Endothelial cell (in vitro differentiated cells): ENCODE data around the gene IMP3. TPM values are rescaled to one million over a fixed set of nuclear protein-coding genes. Genes with fewer than 3 reads are reported as not detected.

ENCODE experiments used
- DNase-seq: peaks from one replicate; pipeline ENCODE4 v3.0.0; 2021; ENCODE audit warnings: low spot score
- H3K27ac Mint-ChIP-seq: one replicate; pipeline ENCODE4 v1.8.0; 2021; ENCODE audit warnings: mixed read lengths, inconsistent platforms; ENCODE audit not compliant: unreplicated experiment
- H3K27me3 Mint-ChIP-seq: one replicate; pipeline ENCODE4 v1.8.0; 2021; ENCODE audit warnings: mild to moderate bottlenecking, moderate library complexity, mixed read lengths, inconsistent platforms; ENCODE audit not compliant: unreplicated experiment
- H3K36me3 Mint-ChIP-seq: one replicate; pipeline ENCODE4 v1.8.0; 2021; ENCODE audit warnings: mild to moderate bottlenecking, low read depth, mixed read lengths, inconsistent platforms; ENCODE audit not compliant: unreplicated experiment
- H3K4me1 Mint-ChIP-seq: one replicate; pipeline ENCODE4 v1.8.0; 2021; ENCODE audit warnings: mild to moderate bottlenecking, mixed read lengths, inconsistent platforms; ENCODE audit not compliant: unreplicated experiment
- H3K4me3 Mint-ChIP-seq: one replicate; pipeline ENCODE4 v1.8.0; 2021; ENCODE audit warnings: mild to moderate bottlenecking, mixed read lengths, inconsistent platforms; ENCODE audit not compliant: unreplicated experiment
- H3K9me3 Mint-ChIP-seq: one replicate; pipeline ENCODE4 v1.8.0; 2021; ENCODE audit warnings: mixed read lengths, inconsistent platforms; ENCODE audit not compliant: unreplicated experiment
- total RNA-seq: library from RNA; stranded (reverse); fragmentation: NEBNext Ultra II Directional; extraction: Animal tissue kit (Norgen Biotek cat#: 25700); gene quantifications from one replicate; pipeline ENCODE4 v1.2.1, GENCODE V29; 2021; ENCODE audit not compliant: unreplicated experiment
- TF ChIP-seq, protein P1 (sequence below): fragments of 200-600 bp; sonication (generic); IDR thresholded peaks from one replicate; pipeline ENCODE4 v1.5.0; 2021; ENCODE audit warnings: antibody characterized with exemption; ENCODE audit not compliant: unreplicated experiment

IMP3 gene
- total RNA-seq, 1 donor from 2014 or later = 33.5 TPM

DNA sequence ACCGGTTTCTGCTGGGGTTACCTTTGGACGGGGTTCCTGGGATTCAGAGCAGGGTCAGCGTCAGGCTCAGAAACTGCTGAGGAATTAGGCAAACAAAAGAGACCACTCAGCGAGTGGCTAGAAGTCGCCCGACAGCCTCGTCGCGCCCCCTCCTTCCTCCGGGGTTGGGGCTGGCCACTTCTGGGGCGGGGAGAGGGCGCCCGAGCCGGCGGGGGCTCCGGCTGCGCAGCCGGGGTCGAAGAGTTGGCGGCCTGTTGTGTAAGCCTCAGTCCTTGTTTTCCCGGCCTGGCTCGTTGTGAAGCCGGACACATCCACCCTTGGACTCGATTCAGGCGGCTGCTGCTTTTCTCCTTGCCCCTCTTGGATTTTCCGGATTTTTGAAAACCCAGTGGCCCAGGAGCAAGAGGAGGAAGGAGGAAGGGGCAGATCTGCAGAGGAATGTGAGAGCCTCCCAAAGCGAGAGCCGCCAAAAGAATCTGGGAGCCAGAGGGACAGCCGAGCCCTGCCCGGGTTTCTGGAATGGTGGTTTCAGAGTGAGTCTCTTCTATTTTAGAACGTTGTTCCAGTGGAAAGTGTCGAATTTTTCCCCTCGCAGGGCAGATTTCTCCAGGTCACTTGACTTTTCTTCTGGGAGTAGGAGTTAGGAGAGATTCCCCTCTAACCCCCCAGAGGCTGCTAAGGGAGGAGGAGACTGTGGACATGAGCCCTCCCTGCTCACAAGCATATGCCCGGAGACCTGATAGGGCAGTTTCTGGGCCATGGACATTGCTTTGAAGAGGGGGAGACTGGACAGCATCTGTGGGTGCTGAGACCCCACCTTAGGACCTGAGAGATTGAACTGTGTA lies 8.4 kb upstream of the IMP3 start:
- TF ChIP-seq, protein P1, sequence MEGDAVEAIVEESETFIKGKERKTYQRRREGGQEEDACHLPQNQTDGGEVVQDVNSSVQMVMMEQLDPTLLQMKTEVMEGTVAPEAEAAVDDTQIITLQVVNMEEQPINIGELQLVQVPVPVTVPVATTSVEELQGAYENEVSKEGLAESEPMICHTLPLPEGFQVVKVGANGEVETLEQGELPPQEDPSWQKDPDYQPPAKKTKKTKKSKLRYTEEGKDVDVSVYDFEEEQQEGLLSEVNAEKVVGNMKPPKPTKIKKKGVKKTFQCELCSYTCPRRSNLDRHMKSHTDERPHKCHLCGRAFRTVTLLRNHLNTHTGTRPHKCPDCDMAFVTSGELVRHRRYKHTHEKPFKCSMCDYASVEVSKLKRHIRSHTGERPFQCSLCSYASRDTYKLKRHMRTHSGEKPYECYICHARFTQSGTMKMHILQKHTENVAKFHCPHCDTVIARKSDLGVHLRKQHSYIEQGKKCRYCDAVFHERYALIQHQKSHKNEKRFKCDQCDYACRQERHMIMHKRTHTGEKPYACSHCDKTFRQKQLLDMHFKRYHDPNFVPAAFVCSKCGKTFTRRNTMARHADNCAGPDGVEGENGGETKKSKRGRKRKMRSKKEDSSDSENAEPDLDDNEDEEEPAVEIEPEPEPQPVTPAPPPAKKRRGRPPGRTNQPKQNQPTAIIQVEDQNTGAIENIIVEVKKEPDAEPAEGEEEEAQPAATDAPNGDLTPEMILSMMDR = no peak
- peak overlapping the region; percentile 70 for H3K27ac Mint-ChIP-seq
- H3K27me3 Mint-ChIP-seq = peaks cover 25% of the 10 kb centered on the region
- peak; percentile 57 for DNase-seq
- H3K4me1 Mint-ChIP-seq = peaks cover 53% of the 10 kb centered on the region
- H3K36me3 Mint-ChIP-seq = peaks cover 17% of the 10 kb centered on the region
- peak overlapping the region; percentile 95 for H3K4me3 Mint-ChIP-seq
- no peaks in the 10 kb centered on the region for H3K9me3 Mint-ChIP-seq

DNA sequence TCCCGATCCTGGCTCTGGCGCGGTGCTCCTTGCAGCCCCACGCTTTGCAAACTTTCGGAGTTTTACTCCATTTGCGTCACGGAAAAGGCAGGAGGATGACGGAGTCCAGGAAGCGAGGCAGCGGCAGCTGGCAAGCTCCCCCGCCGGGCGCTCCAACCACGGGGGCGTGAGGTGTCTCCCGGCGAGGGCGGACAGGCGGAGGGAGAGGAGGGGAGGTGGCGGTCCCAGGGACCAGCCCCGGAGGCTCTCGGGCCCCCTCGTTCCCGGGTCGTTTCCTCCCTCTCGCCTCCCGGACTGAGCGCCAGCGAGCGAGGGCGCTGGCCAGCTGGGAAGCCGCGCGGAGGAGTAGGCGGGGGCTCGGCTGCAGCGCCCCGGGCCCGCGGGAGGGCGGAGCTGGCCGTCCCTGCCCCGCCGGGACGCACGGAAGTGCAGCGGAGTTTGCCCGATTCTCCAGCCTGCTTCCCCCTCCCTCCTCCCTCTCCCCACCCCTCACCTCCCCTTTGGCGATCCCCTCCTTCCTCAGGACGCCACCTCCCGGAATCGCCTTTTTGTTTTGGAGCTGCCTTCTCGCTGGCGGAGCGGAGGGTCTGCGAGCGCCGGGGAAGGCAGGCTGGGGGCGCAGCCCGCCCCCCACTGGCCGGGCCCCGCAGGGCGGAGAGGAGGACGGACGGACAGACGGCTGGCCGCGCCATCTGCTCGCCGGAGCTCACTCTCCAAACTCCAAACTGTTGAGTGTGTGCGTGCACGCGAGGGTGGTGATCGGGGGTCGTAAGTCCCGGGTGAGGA lies 7.5 kb upstream of the IMP3 start, which contains the start of gene SNX33:
SNX33 (plus strand) TSS at position 543 of the 786 bp plus-strand sequence. CDS start 1,191 bp downstream, outside the sequence.
- peaks cover 12% of the 10 kb centered on the region for H3K36me3 Mint-ChIP-seq
- TF ChIP-seq, protein P1 = peak; percentile 14
- H3K4me1 Mint-ChIP-seq = peaks cover 49% of the 10 kb centered on the region
- H3K9me3 Mint-ChIP-seq = no peaks in the 10 kb centered on the region
- peaks cover 27% of the 10 kb centered on the region for H3K27me3 Mint-ChIP-seq
- peak within 1 kb of the TSS; percentile 95 for H3K4me3 Mint-ChIP-seq
- DNase-seq = peak; percentile 70
- peak within 1 kb of the TSS; percentile 70 for H3K27ac Mint-ChIP-seq

DNA sequence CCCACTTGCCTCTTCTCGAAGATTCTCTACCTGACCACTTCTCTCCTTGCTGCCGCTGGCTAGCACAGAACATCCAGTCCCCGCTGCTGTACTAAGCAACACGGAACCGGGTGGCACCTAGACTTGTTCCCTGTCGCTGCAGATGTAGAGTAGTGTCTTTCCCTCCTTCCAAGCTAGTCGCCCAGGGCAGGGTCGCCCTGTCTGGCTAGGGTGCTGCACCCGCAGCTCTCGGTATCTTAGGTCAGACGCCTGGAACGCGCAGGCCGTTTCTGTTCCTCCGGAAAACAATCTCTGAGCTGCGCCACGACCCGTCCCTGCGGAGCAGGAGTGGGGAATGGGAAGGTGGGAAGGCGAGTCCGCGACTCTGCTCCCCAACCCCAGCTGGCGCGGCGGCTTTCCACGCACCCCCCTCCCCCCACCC lies 6.9 kb upstream of the IMP3 start:
- Mint-ChIP-seq H3K27ac (peak overlapping the region; percentile 44), H3K27me3 (peaks cover 27% of the 10 kb centered on the region), H3K4me3 (peak overlapping the region; percentile 84), H3K9me3 (no peaks in the 10 kb centered on the region), H3K4me1 (peaks cover 51% of the 10 kb centered on the region), H3K36me3 (peaks cover 15% of the 10 kb centered on the region)
- TF ChIP-seq, protein P1 = no peak
- DNase-seq = peak; percentile 22

DNA sequence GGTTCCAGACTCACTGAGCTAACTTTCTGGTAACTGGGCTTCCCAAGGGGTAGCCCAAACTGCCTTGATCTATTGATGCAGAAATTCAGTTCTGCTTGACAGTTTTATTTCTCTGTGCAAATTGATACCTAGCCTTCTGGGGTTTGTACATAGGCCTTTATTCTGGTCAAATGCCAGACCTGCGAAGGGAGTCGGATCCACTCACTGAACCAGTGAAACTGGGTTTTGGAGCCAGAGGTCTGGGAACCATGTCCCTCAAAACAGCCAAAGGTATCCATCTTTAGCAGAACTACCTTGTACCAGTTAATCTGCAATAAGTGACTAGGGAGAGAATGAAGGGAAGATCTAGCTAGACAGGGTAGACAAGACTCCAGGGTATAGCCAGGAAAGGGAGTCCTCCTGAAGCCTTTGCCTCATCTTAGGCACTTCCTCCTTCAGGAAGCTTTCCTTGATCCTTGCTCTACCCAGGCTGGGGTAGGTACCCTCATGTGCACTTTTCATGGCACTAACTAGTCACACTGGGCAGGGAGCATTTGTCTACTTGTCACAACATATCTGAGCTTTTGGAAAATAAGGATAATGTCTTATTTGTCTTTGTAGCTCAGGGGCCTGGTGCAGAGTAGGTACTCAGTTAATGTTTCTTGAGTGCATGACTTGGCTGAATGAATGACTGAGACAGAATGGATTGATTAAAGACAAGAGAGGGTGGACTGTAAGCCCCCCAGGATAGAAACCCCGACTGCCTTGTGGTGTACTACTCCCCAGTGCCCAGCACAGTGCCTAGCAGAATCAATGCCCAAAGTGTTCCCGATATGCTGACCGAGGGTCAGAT lies 6.3 kb upstream of the IMP3 start:
- peak overlapping the region; percentile 44 for H3K27ac Mint-ChIP-seq
- H3K27me3 Mint-ChIP-seq = peaks cover 27% of the 10 kb centered on the region

More for the DNA sequence above, 6.3 kb upstream of the IMP3 start:
- Mint-ChIP-seq H3K4me1 (peaks cover 47% of the 10 kb centered on the region), H3K36me3 (peaks cover 15% of the 10 kb centered on the region), H3K9me3 (no peaks in the 10 kb centered on the region), H3K4me3 (peak overlapping the region; percentile 84)
- TF ChIP-seq, protein P1 = no peak
- no peak for DNase-seq
